HepG2 (cell line): ENCODE results near the gene PROX1. TPM values are rescaled to one million over a fixed set of nuclear protein-coding genes. Genes with fewer than 3 reads are reported as not detected.

Experiments
- CSRNP1 ChIP-seq: sonication (generic); formaldehyde crosslinking; IDR thresholded peaks from 2 replicates; pipeline ENCODE4 v1.8.1; 2023; ENCODE audit warnings: mild to moderate bottlenecking, missing genetic modification reagents
- DMTF1 ChIP-seq: sonication (generic); formaldehyde crosslinking; IDR thresholded peaks from 2 replicates; pipeline ENCODE4 v1.4.0; 2020; ENCODE audit warnings: mild to moderate bottlenecking, missing genetic modification reagents
- IRF9 ChIP-seq: sonication (generic); formaldehyde crosslinking; IDR thresholded peaks from 2 replicates; pipeline ENCODE4 v1.8.0; 2022; ENCODE audit warnings: missing genetic modification reagents, mild to moderate bottlenecking, borderline replicate concordance
- JUNB ChIP-seq: sonication (generic); formaldehyde crosslinking; IDR thresholded peaks from 2 replicates; pipeline ENCODE4 v1.8.0; 2022; ENCODE audit warnings: missing genetic modification reagents, mild to moderate bottlenecking, borderline replicate concordance
- MIXL1 ChIP-seq: IDR thresholded peaks from 2 replicates; pipeline ENCODE4 v1.6.1; 2016
- RFXANK ChIP-seq: IDR thresholded peaks from 2 replicates; pipeline ENCODE4 v1.6.1; 2016
- SKI ChIP-seq: fragments of 450-650 bp; IDR thresholded peaks from one replicate; pipeline ENCODE4 v1.6.1; 2018; ENCODE audit warnings: mild to moderate bottlenecking; ENCODE audit not compliant: partially characterized antibody
- STAT6 ChIP-seq: sonication (generic); formaldehyde crosslinking; IDR thresholded peaks from 2 replicates; pipeline ENCODE4 v1.4.0; 2020; ENCODE audit warnings: missing genetic modification reagents, mild to moderate bottlenecking, borderline replicate concordance
- TRIM24 ChIP-seq: sonication (generic); formaldehyde crosslinking; IDR thresholded peaks from 2 replicates; pipeline ENCODE4 v1.8.0; 2022; ENCODE audit warnings: mild to moderate bottlenecking, missing genetic modification reagents
- ZBTB33 ChIP-seq: sonication (generic); formaldehyde crosslinking; IDR thresholded peaks from 2 replicates; pipeline ENCODE4 v1.4.0; 2020; ENCODE audit warnings: missing genetic modification reagents
- ZNF101 ChIP-seq: sonication (generic); formaldehyde crosslinking; IDR thresholded peaks from 2 replicates; pipeline ENCODE4 v1.4.0; 2020; ENCODE audit warnings: mild to moderate bottlenecking, low read depth, missing genetic modification reagents, borderline replicate concordance
- ZNF34 ChIP-seq: sonication (generic); formaldehyde crosslinking; IDR thresholded peaks from 2 replicates; pipeline ENCODE4 v1.4.0; 2020; ENCODE audit warnings: mild to moderate bottlenecking, missing genetic modification reagents, borderline replicate concordance
- ZNF839 ChIP-seq: sonication (generic); formaldehyde crosslinking; IDR thresholded peaks from 2 replicates; pipeline ENCODE4 v1.4.0; 2020; ENCODE audit warnings: missing genetic modification reagents, mild to moderate bottlenecking, borderline replicate concordance
- ZSCAN25 ChIP-seq: sonication (generic); formaldehyde crosslinking; IDR thresholded peaks from 2 replicates; pipeline ENCODE4 v1.8.0; 2022; ENCODE audit warnings: mild to moderate bottlenecking, missing genetic modification reagents
- polyA plus RNA-seq, 8 experiments: library from polyadenylated mRNA; depleted of rRNA in 3 of 8; stranded (reverse) in 7 of 8; unstranded in 1 of 8; fragments of >200 nt; fragmentation: Illumina TruSeq in 4 of 8; extraction: Trizol in 4 of 8; gene quantifications; 2 replicates each; pipeline versions ENCODE4 v1.2.1 to v1.2.3, GENCODE V29; 2011 to 2016; ENCODE audit warnings: low read depth in 4 of 8, missing spikeins in 1 of 8, mixed read lengths in 1 of 8; ENCODE audit not compliant: insufficient read depth in 1 of 8
- total RNA-seq, 5 experiments: library from RNA; depleted of rRNA; stranded (reverse); fragments of >200 nt; fragmentation: Illumina TruSeq; extraction: Trizol; gene quantifications; 2 replicates each; pipeline ENCODE4 v1.2.3, GENCODE V29; 2016; ENCODE audit warnings: low read depth in 1 of 5

The PROX1 gene
- total and polyA plus RNA-seq, 2 of the 13 experiments (the other 11 are each of a cell fraction or from before 2014, with no cell fraction given) = 12.3 to 30.2 TPM

- TF ChIP-seq DMTF1 (CRISPR knock-in tag) (no peak), ZNF101 (CRISPR knock-in tag) (no peak), MIXL1 (CRISPR knock-in tag) (no peak), ZSCAN25 (CRISPR knock-in tag) (peak; percentile 100), ZBTB33 (CRISPR knock-in tag) (no peak), TRIM24 (CRISPR knock-in tag) (no peak), ZNF839 (CRISPR knock-in tag) (no peak), STAT6 (CRISPR knock-in tag) (no peak), ZNF34 (CRISPR knock-in tag) (no peak), CSRNP1 (no peak), SKI (no peak), RFXANK (CRISPR knock-in tag) (no peak), JUNB (CRISPR knock-in tag) (no peak), IRF9 (CRISPR knock-in tag) (0 out of 2 replicates have a peak, but pooled peaks have one; percentile 23)
Observed at GRCh38 chr1:213987927-213988506, at the start of gene PROX1 (continued).
